Esophagus (tissue), 2 donors: ENCODE results near the gene OSBPL10. TPM values are rescaled to one million over a fixed set of nuclear protein-coding genes. Genes with fewer than 3 reads are reported as not detected.

Experiments
- H3K27ac ChIP-seq, 2 donors: one replicate each; pipeline ENCODE4 v1.5.1; 2013; ENCODE audit warnings: low read depth in 2 of 2, mild to moderate bottlenecking in 2 of 2, inconsistent platforms in 1 of 2, low read length in 1 of 2, moderate library complexity in 1 of 2
- H3K27me3 ChIP-seq, 2 donors: one replicate each; pipeline ENCODE4 v1.6.1; 2013; ENCODE audit warnings: low read length in 2 of 2, control low read depth in 1 of 2, mild to moderate bottlenecking in 1 of 2; ENCODE audit not compliant: insufficient read depth in 2 of 2, control insufficient read depth in 1 of 2
- H3K36me3 ChIP-seq, 2 donors: one replicate each; pipeline ENCODE4 v1.6.1; 2013; ENCODE audit warnings: low read length in 1 of 2; ENCODE audit not compliant: control insufficient read depth in 2 of 2, insufficient read depth in 2 of 2
- H3K4me1 ChIP-seq, 2 donors: one replicate each; pipeline ENCODE4 v1.6.1; 2013; ENCODE audit warnings: low read length in 1 of 2; ENCODE audit not compliant: control insufficient read depth in 2 of 2, insufficient read depth in 2 of 2
- H3K4me3 ChIP-seq, 2 donors: one replicate each; pipeline ENCODE4 v1.5.1; 2013; ENCODE audit warnings: low read length in 2 of 2, mild to moderate bottlenecking in 2 of 2, low read depth in 1 of 2, moderate library complexity in 1 of 2
- H3K9me3 ChIP-seq, 2 donors: one replicate each; pipeline ENCODE4 v1.6.1; 2013; ENCODE audit warnings: mild to moderate bottlenecking in 2 of 2, low read depth in 1 of 2, low read length in 1 of 2, moderate library complexity in 1 of 2; ENCODE audit not compliant: control insufficient read depth in 2 of 2, insufficient read depth in 1 of 2
- WGBS, 2 donors: extraction: QIAGEN DNeasy Blood & Tissue Kit; methylation state at CpG; one replicate each; pipeline ENCODE4 v1.1.7; 2013; 5-methylcytosine and 5-hydroxymethylcytosine counted together
- polyA plus RNA-seq, 2 donors: library from polyadenylated mRNA; stranded (reverse); fragments of 200-250 nt; gene quantifications; one replicate each; pipeline ENCODE4 v1.2.3, GENCODE V29; 2013
- donor health status: healthy with polysubstance abuse.
- donor health status: Bipolar disorder and iron deficiency.

The OSBPL10 gene
- polyA plus RNA-seq, 2 donors = 6.4 to 9.0 TPM

DNA sequence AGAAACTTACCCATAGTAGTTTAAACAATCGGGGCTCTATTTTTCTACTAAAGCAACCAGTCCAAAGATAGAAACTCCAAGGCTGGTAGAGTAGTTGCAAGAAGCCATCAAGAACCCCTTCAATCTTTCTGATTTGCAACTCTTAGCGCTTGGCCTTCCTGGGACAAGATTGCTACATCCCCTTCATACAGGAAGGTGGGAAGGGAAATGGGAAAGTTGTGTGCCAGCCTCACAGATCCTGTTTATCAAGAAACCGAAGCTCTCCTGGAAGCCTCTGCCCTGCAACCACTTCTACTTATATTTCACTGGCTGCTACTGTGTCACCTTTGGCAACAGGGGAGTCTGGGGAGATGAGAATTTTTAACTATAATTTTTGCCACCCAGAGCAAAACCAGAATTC, 46.2 kb downstream of the OSBPL10 start:
- H3K4me3 ChIP-seq = no peak overlapping the region
- WGBS, 2 donors = 61 to 67% methylated on average over 3 of the region's 3 CpGs
- H3K4me1 ChIP-seq = peaks cover 3% of the 10 kb centered on the region in 2 donors
- H3K27ac ChIP-seq = no peak overlapping the region
- no peaks in the 10 kb centered on the region for H3K9me3 ChIP-seq
- no peaks in the 10 kb centered on the region for H3K36me3 ChIP-seq
- no peaks in the 10 kb centered on the region for H3K27me3 ChIP-seq

DNA sequence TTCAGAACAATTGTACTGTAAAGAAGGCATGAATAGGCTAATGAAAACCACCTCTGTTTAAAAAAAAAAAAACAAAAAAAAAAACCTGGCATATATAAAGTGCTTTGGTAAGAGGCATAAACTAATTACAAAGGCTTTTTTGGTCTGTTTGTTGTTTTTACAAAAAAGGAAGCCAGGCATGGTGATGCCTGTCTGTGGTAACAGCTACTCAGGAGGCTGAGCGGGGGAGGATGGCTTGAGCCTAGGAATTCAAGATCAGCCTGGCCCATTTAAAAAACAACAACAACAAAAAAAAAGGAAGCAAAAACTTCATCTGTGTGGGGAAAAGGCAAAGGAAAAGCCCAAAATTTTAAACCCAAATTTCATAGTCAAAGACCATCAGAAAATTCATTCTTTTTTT, 47.0 kb downstream of the OSBPL10 start:
- no peak overlapping the region for H3K27ac ChIP-seq
- H3K27me3 ChIP-seq = no peaks in the 10 kb centered on the region
- H3K4me1 ChIP-seq = peaks cover 3% of the 10 kb centered on the region in 2 donors
- no peak overlapping the region for H3K4me3 ChIP-seq
- WGBS, 2 donors = 86 to 89% methylated on average over 1 of the region's 1 CpG
- no peaks in the 10 kb centered on the region for H3K9me3 ChIP-seq
- no peaks in the 10 kb centered on the region for H3K36me3 ChIP-seq

DNA sequence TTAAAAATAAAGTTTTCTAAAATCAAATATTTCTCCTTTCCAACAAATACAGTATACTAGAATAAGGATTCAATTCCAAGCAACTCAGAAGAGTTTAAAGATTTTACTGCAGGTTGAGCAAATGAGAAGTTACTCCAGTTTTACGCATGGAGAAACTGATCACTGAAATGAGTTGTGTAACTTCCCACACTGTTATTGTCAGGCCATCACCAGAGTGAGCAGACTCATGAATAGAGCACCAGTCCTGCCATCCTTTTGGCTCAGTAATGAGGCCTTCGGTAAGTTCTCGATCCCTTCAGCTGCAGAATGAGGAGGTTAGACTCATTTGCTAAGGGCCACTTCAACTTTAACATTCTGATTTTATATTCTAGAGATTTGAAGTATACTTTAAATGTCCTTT, 48.1 kb downstream of the OSBPL10 start:
- H3K27ac ChIP-seq = no peak overlapping the region
- H3K27me3 ChIP-seq = no peaks in the 10 kb centered on the region
- WGBS, 2 donors = 95 to 99% methylated on average over 3 of the region's 3 CpGs

GRCh38 chr3:31929826-31930502, 51.1 kb downstream of the OSBPL10 start:
- Histone ChIP-seq H3K9me3 (no peaks in the 10 kb centered on the region), H3K27ac (no peak overlapping the region), H3K4me1 (peaks cover 2% of the 10 kb centered on the region in 2 donors), H3K36me3 (no peaks in the 10 kb centered on the region), H3K4me3 (no peak overlapping the region), H3K27me3 (no peaks in the 10 kb centered on the region)
- 93% methylated on average over 4 of the region's 4 CpGs for WGBS, 2 donors

More for the DNA sequence above, 48.1 kb downstream of the OSBPL10 start:
- Histone ChIP-seq H3K36me3 (no peaks in the 10 kb centered on the region), H3K9me3 (no peaks in the 10 kb centered on the region), H3K4me1 (peaks cover 3% of the 10 kb centered on the region in 2 donors), H3K4me3 (no peak overlapping the region)

- H3K4me3 ChIP-seq = no peak overlapping the region
- WGBS, 2 donors = 79 to 84% methylated on average over 6 of the region's 6 CpGs
- H3K9me3 ChIP-seq = no peaks in the 10 kb centered on the region
- H3K36me3 ChIP-seq = no peaks in the 10 kb centered on the region
- no peak overlapping the region for H3K27ac ChIP-seq
- no peaks in the 10 kb centered on the region for H3K4me1 ChIP-seq
- no peaks in the 10 kb centered on the region for H3K27me3 ChIP-seq
Measured at GRCh38 chr3:31927811-31928210, 53.3 kb downstream of the OSBPL10 start.

DNA sequence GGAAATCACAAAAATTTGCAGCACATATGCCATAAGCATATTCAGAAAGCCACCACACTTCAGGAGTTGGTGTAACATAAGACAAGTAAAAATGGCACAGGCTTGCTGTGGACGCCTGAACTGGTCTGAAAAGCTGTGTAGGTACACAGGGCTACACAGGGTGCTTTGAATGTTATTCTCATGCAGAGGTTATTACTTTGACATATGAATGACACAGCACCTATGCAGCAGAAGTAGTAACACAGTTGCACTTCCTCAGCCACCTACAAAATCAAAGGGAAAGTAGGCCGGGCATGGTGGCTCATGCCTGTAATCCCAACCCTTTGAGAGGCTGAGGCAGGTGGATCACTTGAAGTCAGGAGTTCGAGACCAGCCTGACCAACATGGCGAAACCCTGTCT, 54.5 kb downstream of the OSBPL10 start:
- Histone ChIP-seq H3K4me3 (no peak overlapping the region), H3K36me3 (no peaks in the 10 kb centered on the region), H3K4me1 (no peaks in the 10 kb centered on the region), H3K27ac (no peak overlapping the region), H3K27me3 (no peaks in the 10 kb centered on the region), H3K9me3 (no peaks in the 10 kb centered on the region)
- 93 to 97% methylated on average over 4 of the region's 4 CpGs for WGBS, 2 donors

DNA sequence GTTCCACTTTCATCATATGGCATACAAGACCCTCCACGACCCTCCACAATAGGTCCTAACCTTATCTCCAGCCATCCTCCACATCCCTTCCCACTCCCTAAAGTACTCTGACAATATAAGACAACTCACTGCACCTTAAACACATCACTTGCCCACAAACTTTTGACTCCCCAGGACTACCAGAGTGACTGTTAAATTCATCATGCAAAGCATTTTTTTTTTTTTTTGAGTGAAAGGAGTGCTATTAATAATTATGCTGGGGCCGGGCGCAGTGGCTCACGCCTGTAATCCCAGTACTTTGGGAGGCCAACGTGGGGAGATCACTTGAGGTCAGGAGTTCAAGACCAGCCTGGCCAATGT, 55.8 kb downstream of the OSBPL10 start:
- WGBS, 2 donors = 82% methylated on average over 5 of the region's 5 CpGs
- peaks cover 0 to 2% of the 10 kb centered on the region in 2 donors for H3K9me3 ChIP-seq
- no peaks in the 10 kb centered on the region for H3K36me3 ChIP-seq
- no peaks in the 10 kb centered on the region for H3K4me1 ChIP-seq
- H3K27me3 ChIP-seq = no peaks in the 10 kb centered on the region
- H3K27ac ChIP-seq = no peak overlapping the region
- no peak overlapping the region for H3K4me3 ChIP-seq

DNA sequence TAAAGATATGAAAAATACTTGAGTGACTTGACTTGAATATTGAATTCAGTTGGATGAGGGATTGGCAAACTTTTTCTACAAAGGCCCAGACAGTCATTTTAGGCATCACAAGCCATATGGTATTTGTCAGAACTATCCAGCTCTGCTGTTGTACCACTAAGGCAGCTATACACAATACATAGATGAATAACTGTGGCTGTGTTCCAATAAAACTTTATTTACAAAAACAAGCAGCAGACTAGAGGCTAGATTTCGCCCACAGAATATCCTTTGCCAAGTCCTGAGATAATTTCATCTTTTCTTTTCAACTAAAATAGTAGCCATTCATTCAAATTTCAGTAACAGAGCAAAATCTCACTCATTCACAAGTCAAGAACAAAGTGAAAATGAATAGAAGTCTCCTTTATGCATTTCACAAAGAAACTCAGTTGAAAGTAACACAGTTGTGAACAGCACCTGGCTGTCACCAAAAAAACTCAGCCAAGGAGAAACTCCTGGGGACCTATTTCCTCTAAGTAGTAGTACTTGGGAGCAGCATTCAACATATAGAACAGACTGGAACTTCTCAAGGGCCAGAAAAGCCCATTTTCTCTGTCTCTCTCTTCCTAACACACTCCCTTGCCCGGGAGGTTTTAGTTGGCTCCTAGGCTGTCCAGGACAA, 56.3 kb downstream of the OSBPL10 start:
- Histone ChIP-seq H3K27me3 (no peaks in the 10 kb centered on the region), H3K9me3 (peaks cover 0 to 2% of the 10 kb centered on the region in 2 donors), H3K4me1 (no peaks in the 10 kb centered on the region), H3K36me3 (no peaks in the 10 kb centered on the region), H3K27ac (no peak overlapping the region), H3K4me3 (no peak overlapping the region)
- 86 to 88% methylated on average over 2 of the region's 2 CpGs for WGBS, 2 donors

GRCh38 chr3:31922962-31923361, 58.1 kb downstream of the OSBPL10 start:
- no peak overlapping the region for H3K4me3 ChIP-seq
- H3K36me3 ChIP-seq = no peaks in the 10 kb centered on the region
- no peaks in the 10 kb centered on the region for H3K4me1 ChIP-seq
- H3K27me3 ChIP-seq = no peaks in the 10 kb centered on the region
- H3K9me3 ChIP-seq = peaks cover 0 to 2% of the 10 kb centered on the region in 2 donors
- 52 to 58% methylated on average over 1 of the region's 1 CpG for WGBS, 2 donors
- H3K27ac ChIP-seq = no peak overlapping the region

DNA sequence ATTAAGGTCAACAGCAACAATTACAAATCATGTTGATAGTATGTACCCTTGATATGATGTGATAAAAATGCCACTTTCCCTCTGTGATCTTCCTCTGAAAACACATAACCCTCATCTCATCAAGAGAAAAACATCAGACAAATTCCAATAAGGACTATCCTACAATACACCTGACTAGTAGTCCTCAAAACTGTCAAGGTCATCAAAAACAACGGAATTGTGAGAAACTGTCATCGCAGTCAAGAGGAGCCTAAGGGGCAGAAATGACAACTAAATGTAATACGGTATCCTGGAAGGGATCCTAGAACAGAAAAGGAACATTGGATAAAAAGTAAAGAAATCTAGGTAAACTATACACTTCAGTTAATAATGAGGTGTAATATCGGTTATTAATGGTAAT, 59.2 kb downstream of the OSBPL10 start:
- 75 to 95% methylated on average over 4 of the region's 4 CpGs for WGBS, 2 donors

More for the DNA sequence above, 59.2 kb downstream of the OSBPL10 start:
- Histone ChIP-seq H3K4me3 (no peak overlapping the region), H3K9me3 (peaks cover 0 to 2% of the 10 kb centered on the region in 2 donors), H3K27me3 (no peaks in the 10 kb centered on the region), H3K36me3 (no peaks in the 10 kb centered on the region), H3K4me1 (no peaks in the 10 kb centered on the region), H3K27ac (no peak overlapping the region)
